Endothelial cell of umbilical vein (primary cell): ENCODE measurements around the gene CRABP1. TPM values are rescaled to one million over a fixed set of nuclear protein-coding genes. Genes with fewer than 3 reads are reported as not detected.

ENCODE experiments used
- BruUV-seq: library from RNA; stranded (reverse); fragments of 400-500 nt; replicated peaks from 2 replicates; lab custom pipeline; 2021; lab: Mats Ljungman, UMichigan
- CTCF ChIA-PET: fragments of 300-600, 350-600 bp; sonication (Branson Sonifier 250); formaldehyde crosslinking; loops from one replicate; lab custom pipeline; 2021; ENCODE audit warnings: antibody characterized with exemption, inconsistent platforms; lab: Charles Lee
- POLR2A ChIA-PET: fragments of 300-600, 350-600 bp; sonication (Branson Sonifier 250); formaldehyde crosslinking; loops from one replicate; lab custom pipeline; 2021; ENCODE audit warnings: antibody characterized with exemption, inconsistent platforms; lab: Charles Lee
- DNase-seq: peaks from one replicate; pipeline ENCODE4 v3.0.0-alpha.2; 2011; ENCODE audit warnings: low read depth, low spot score
- FAIRE-seq: peaks from 2 replicates; lab custom pipeline; 2011; peaks lifted over from hg19 to GRCh38; lab: Jason Lieb, UNC
- H2AFZ ChIP-seq: 2 replicates; pipeline ENCODE4 v1.6.0; 2012; ENCODE audit warnings: low read depth, low read length, control low read depth, inconsistent platforms
- H3K27ac ChIP-seq: 2 replicates; pipeline ENCODE4 v1.5.1; 2011; ENCODE audit warnings: low read depth, mild to moderate bottlenecking, control low read depth, low read length, moderate library complexity; ENCODE audit not compliant: insufficient read depth
- H3K27me3 ChIP-seq, 2 experiments: 2 replicates each; pipeline versions ENCODE4 v1.6.0 to v1.6.1; 2011; ENCODE audit warnings: low read length in 2 of 2, mixed read lengths in 1 of 2; ENCODE audit not compliant: control insufficient read depth in 2 of 2, insufficient read depth in 2 of 2
- H3K36me3 ChIP-seq, 2 experiments: 2 replicates in 1 of 2; 3 replicates in 1 of 2; pipeline ENCODE4 v1.5.1; 2011; ENCODE audit warnings: low read length in 2 of 2, mild to moderate bottlenecking in 1 of 2, moderate library complexity in 1 of 2; ENCODE audit not compliant: control insufficient read depth in 2 of 2, insufficient read depth in 2 of 2; ENCODE audit errors: extremely low read depth in 1 of 2
- H3K4me1 ChIP-seq: 3 replicates; pipeline ENCODE4 v1.5.1; 2011; ENCODE audit warnings: mild to moderate bottlenecking, low read length; ENCODE audit not compliant: control insufficient read depth, insufficient read depth; ENCODE audit errors: extremely low read depth
- H3K4me2 ChIP-seq: 2 replicates; pipeline ENCODE4 v1.6.1; 2011; ENCODE audit warnings: low read length, control low read depth, mixed read lengths; ENCODE audit not compliant: insufficient read depth
- H3K4me3 ChIP-seq, 3 experiments: fragments of 200-600 bp in 1 of 3; sonication (generic), shearing (Covaris generic) in 1 of 3; replicated peaks in 1 of 3; 2 replicates each; pipeline ENCODE4 v1.5.1; 2011 to 2016; ENCODE audit warnings: control low read depth in 3 of 3, low read length in 3 of 3, mild to moderate bottlenecking in 2 of 3, inconsistent platforms in 1 of 3, low read depth in 1 of 3, moderate library complexity in 1 of 3; ENCODE audit not compliant: insufficient read depth in 1 of 3
- H3K79me2 ChIP-seq: 2 replicates; pipeline ENCODE4 v1.6.0; 2012; ENCODE audit warnings: low read length, inconsistent platforms; ENCODE audit not compliant: control insufficient read depth, insufficient read depth
- H3K9ac ChIP-seq: replicated peaks from 2 replicates; pipeline ENCODE3; 2011; ENCODE audit warnings: low read length, control low read depth; ENCODE audit not compliant: insufficient read depth; ENCODE audit errors: extremely low read depth
- H3K9me1 ChIP-seq: replicated peaks from 3 replicates; pipeline ENCODE4 v1.6.0; 2011; ENCODE audit warnings: mild to moderate bottlenecking, low read length; ENCODE audit not compliant: control insufficient read depth, insufficient read depth; ENCODE audit errors: extremely low read depth
- H3K9me3 ChIP-seq: replicated peaks from 2 replicates; pipeline ENCODE4 v1.5.1; 2012; ENCODE audit warnings: low read length, inconsistent platforms; ENCODE audit not compliant: control insufficient read depth, insufficient read depth
- H4K20me1 ChIP-seq: replicated peaks from 2 replicates; pipeline ENCODE3; 2011; ENCODE audit warnings: mild to moderate bottlenecking, low read length; ENCODE audit not compliant: control insufficient read depth, insufficient read depth; ENCODE audit errors: extremely low read depth
- CTCF ChIP-seq, 2 donors: IDR thresholded peaks; 1 replicate in 1 of 2; 2 replicates in 1 of 2; pipeline ENCODE4 v1.5.1; 2011; ENCODE audit warnings: low read length in 2 of 2, mild to moderate bottlenecking in 2 of 2, moderate library complexity in 2 of 2, control low read depth in 1 of 2, inconsistent platforms in 1 of 2, low read depth in 1 of 2; ENCODE audit not compliant: insufficient read depth in 1 of 2; ENCODE audit errors: extremely low read depth in 1 of 2
- GATA2 ChIP-seq: IDR thresholded peaks from 2 replicates; pipeline ENCODE4 v1.7.0; 2011; ENCODE audit warnings: low read depth, mild to moderate bottlenecking, moderate library complexity, mixed read lengths, low read length; ENCODE audit not compliant: insufficient read length, insufficient read depth
- POLR2A ChIP-seq: IDR thresholded peaks from 2 replicates; pipeline ENCODE4 v1.6.1; 2012; ENCODE audit warnings: low read depth, mild to moderate bottlenecking, control low read depth, low read length
- POLR2AphosphoS5 ChIP-seq: IDR thresholded peaks from 2 replicates; pipeline ENCODE4 v1.6.1; 2012; ENCODE audit warnings: low read depth, mild to moderate bottlenecking, control low read depth, low read length, moderate library complexity; ENCODE audit not compliant: insufficient read depth
- dilution Hi-C: fragments of 300-500 bp; cut with MboI; formaldehyde crosslinking; loops from one replicate; pipeline ENCODE4 v1.15.0; 2019; ENCODE audit warnings: low sequenced_read_pairs; ENCODE audit not compliant: extremely low pct_ligation_motif_present
- intact Hi-C: fragments of 100-400 bp; cut with micrococcal nuclease; formaldehyde crosslinking; loops from one replicate; pipeline ENCODE4 v1.10.0; 2022
- polyA plus RNA-seq, 4 experiments: library from polyadenylated mRNA; depleted of rRNA in 3 of 4; stranded (reverse) in 3 of 4; unstranded in 1 of 4; fragments of >200 nt; gene quantifications; 2 replicates each; pipeline versions ENCODE4 v1.2.1 to v1.2.3, GENCODE V29; 2011 to 2012; ENCODE audit warnings: missing spikeins in 1 of 4
- total RNA-seq: library from RNA; stranded (reverse); gene quantifications from 2 replicates; pipeline ENCODE4 v1.2.3, GENCODE V29; 2021

The CRABP1 gene
- total and polyA plus RNA-seq, 2 donors (not counting 3 experiments of a cell fraction or from before 2014, with no cell fraction given) = 0.11 TPM; not detected in 1

GRCh38 chr15:78312536-78312935 is 27.6 kb upstream of the CRABP1 start:
- H3K79me2 ChIP-seq = no peaks in the 10 kb centered on the region
- dilution Hi-C loops = no loop called here

More at GRCh38 chr15:78312536-78312935, 27.6 kb upstream of the CRABP1 start:
- TF ChIP-seq POLR2A (no peak), POLR2AphosphoS5 (no peak), CTCF (IDR thresholded peaks at IDR 0.05; ENCODE audit: extremely low read depth in 1 of 2, insufficient read depth in 1 of 2, low read depth in 1 of 2, low read length in 2 of 2) (no peak), GATA2 (no peak)
- no peak overlapping the region for H3K4me3 ChIP-seq
- H3K4me1 ChIP-seq = no peaks in the 10 kb centered on the region
- FAIRE-seq = no peak
- POLR2A ChIA-PET = interaction anchor here (0.7 kb wide), 1 partner anchor 13 kb away, joined by 3 read pairs; the partner anchor contains the start of gene SKIC8
- BruUV-seq = no TSS peak
- intact Hi-C loops = loop anchor here (10.0 kb wide), 1 partner anchor 442 kb away; no protein-coding TSS in a partner anchor
- H3K27me3 ChIP-seq = no peaks in the 10 kb centered on the region
- H3K9me1 ChIP-seq = no peaks in the 10 kb centered on the region
- H3K9ac ChIP-seq = no peak overlapping the region
- H3K27ac ChIP-seq = no peak overlapping the region
- no peaks in the 10 kb centered on the region for H3K36me3 ChIP-seq
- CTCF ChIA-PET = interaction anchor here (1.1 to 14.6 kb wide), 2 partner anchors 10 to 107 kb away, joined by 4 to 367 read pairs; no protein-coding TSS in a partner anchor
- DNase-seq = no peak
- H2AFZ ChIP-seq = no peak overlapping the region
- no peak overlapping the region for H3K4me2 ChIP-seq
- H4K20me1 ChIP-seq = no peaks in the 10 kb centered on the region
- H3K9me3 ChIP-seq = no peaks in the 10 kb centered on the region
